Panc1 (cell line): ENCODE data around the gene PLEKHD1.

ENCODE experiments used
- POLR2AphosphoS5 ChIP-seq: IDR thresholded peaks from 2 replicates; pipeline ENCODE4 v1.6.1; 2012; ENCODE audit warnings: mild to moderate bottlenecking, low read depth, low read length, moderate library complexity
- TCF7L2 ChIP-seq: IDR thresholded peaks from 2 replicates; pipeline ENCODE4 v1.6.1; 2011; ENCODE audit warnings: mild to moderate bottlenecking, low read depth, low read length, inconsistent platforms
- TF ChIP-seq, protein P1 (sequence below): fragments of 450-650 bp; IDR thresholded peaks from 2 replicates; pipeline ENCODE4 v1.5.1; 2017; ENCODE audit warnings: mild to moderate bottlenecking
- TF ChIP-seq, protein P2 (sequence below), 2 experiments: IDR thresholded peaks; 2 replicates each; pipeline ENCODE4 v1.6.1; 2011 to 2012; ENCODE audit warnings: low read depth in 2 of 2, control low read depth in 1 of 2, low read length in 1 of 2, mild to moderate bottlenecking in 1 of 2, moderate library complexity in 1 of 2; ENCODE audit not compliant: insufficient read depth in 1 of 2

GRCh38 chr14:69548566-69548965 lies 64.0 kb downstream of the PLEKHD1 start:
- TF ChIP-seq, protein P1, sequence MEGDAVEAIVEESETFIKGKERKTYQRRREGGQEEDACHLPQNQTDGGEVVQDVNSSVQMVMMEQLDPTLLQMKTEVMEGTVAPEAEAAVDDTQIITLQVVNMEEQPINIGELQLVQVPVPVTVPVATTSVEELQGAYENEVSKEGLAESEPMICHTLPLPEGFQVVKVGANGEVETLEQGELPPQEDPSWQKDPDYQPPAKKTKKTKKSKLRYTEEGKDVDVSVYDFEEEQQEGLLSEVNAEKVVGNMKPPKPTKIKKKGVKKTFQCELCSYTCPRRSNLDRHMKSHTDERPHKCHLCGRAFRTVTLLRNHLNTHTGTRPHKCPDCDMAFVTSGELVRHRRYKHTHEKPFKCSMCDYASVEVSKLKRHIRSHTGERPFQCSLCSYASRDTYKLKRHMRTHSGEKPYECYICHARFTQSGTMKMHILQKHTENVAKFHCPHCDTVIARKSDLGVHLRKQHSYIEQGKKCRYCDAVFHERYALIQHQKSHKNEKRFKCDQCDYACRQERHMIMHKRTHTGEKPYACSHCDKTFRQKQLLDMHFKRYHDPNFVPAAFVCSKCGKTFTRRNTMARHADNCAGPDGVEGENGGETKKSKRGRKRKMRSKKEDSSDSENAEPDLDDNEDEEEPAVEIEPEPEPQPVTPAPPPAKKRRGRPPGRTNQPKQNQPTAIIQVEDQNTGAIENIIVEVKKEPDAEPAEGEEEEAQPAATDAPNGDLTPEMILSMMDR, result no peak
- no peak for TF ChIP-seq POLR2AphosphoS5
- TF ChIP-seq, protein P2, sequence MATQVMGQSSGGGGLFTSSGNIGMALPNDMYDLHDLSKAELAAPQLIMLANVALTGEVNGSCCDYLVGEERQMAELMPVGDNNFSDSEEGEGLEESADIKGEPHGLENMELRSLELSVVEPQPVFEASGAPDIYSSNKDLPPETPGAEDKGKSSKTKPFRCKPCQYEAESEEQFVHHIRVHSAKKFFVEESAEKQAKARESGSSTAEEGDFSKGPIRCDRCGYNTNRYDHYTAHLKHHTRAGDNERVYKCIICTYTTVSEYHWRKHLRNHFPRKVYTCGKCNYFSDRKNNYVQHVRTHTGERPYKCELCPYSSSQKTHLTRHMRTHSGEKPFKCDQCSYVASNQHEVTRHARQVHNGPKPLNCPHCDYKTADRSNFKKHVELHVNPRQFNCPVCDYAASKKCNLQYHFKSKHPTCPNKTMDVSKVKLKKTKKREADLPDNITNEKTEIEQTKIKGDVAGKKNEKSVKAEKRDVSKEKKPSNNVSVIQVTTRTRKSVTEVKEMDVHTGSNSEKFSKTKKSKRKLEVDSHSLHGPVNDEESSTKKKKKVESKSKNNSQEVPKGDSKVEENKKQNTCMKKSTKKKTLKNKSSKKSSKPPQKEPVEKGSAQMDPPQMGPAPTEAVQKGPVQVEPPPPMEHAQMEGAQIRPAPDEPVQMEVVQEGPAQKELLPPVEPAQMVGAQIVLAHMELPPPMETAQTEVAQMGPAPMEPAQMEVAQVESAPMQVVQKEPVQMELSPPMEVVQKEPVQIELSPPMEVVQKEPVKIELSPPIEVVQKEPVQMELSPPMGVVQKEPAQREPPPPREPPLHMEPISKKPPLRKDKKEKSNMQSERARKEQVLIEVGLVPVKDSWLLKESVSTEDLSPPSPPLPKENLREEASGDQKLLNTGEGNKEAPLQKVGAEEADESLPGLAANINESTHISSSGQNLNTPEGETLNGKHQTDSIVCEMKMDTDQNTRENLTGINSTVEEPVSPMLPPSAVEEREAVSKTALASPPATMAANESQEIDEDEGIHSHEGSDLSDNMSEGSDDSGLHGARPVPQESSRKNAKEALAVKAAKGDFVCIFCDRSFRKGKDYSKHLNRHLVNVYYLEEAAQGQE (IDR thresholded peaks at IDR 0.05; ENCODE audit: insufficient read depth in 1 of 2, low read depth in 2 of 2, low read length in 1 of 2), result no peak
- no peak for TF ChIP-seq TCF7L2
